AG09309 (cell line): ENCODE results near the gene PLCG1.
A peak's percentile ranks its signal among the peaks of the same experiment; 100 is the strongest.

Experiments
- DNase-seq: peaks from one replicate; pipeline ENCODE4 v3.0.0-alpha.2; 2010; ENCODE audit warnings: low read depth
- H3K4me3 ChIP-seq: 2 replicates; pipeline ENCODE4 v1.5.1; 2011; ENCODE audit warnings: mild to moderate bottlenecking, low read depth, low read length, moderate library complexity; ENCODE audit not compliant: control insufficient read depth
- CTCF ChIP-seq: IDR thresholded peaks from 2 replicates; pipeline ENCODE4 v1.5.1; 2011; ENCODE audit warnings: mild to moderate bottlenecking, low read depth, low read length, inconsistent platforms; ENCODE audit not compliant: insufficient read depth, control insufficient read depth; ENCODE audit errors: missing control alignments

PLCG1 gene

GRCh38 chr20:41174373-41174772 lies 37.0 kb downstream of the PLCG1 start:
- no peak overlapping the region for H3K4me3 ChIP-seq
- no peak for DNase-seq
- no peak for TF ChIP-seq CTCF

GRCh38 chr20:41174782-41175181 lies 37.4 kb downstream of the PLCG1 start:
- H3K4me3 ChIP-seq = no peak overlapping the region
- no peak for DNase-seq
- no peak for TF ChIP-seq CTCF

GRCh38 chr20:41175201-41175651 lies 37.9 kb downstream of the PLCG1 start:
- DNase-seq = no peak
- H3K4me3 ChIP-seq = no peak overlapping the region
- TF ChIP-seq CTCF = no peak

- no peak for TF ChIP-seq CTCF
- DNase-seq = no peak
- no peak overlapping the region for H3K4me3 ChIP-seq
Measured at GRCh38 chr20:41175727-41176330, 38.5 kb downstream of the PLCG1 start.

- no peak for TF ChIP-seq CTCF
- no peak for DNase-seq
- H3K4me3 ChIP-seq = no peak overlapping the region
Measured at GRCh38 chr20:41176711-41177552, 39.6 kb downstream of the PLCG1 start.

GRCh38 chr20:41177636-41178035 lies 40.3 kb downstream of the PLCG1 start:
- no peak for TF ChIP-seq CTCF
- DNase-seq = peak; percentile 89
- no peak overlapping the region for H3K4me3 ChIP-seq
